A673 (cell line): ENCODE data around the gene SUMO2.

Source experiments
- CTCF ChIP-seq: fragments of 300-800, 200-600 bp; sonication (generic); conservative IDR thresholded peaks from 2 replicates; pipeline ENCODE4 v1.5.1; 2017; ENCODE audit warnings: low read depth, mild to moderate bottlenecking, antibody characterized with exemption, low read length, moderate library complexity, mixed read lengths
- EZH2 ChIP-seq: fragments of 200-600 bp; sonication (generic); IDR thresholded peaks from 2 replicates; pipeline ENCODE4 v1.6.1; 2017; ENCODE audit warnings: borderline replicate concordance, low read depth, mild to moderate bottlenecking, mixed read lengths, antibody characterized with exemption, low read length; ENCODE audit not compliant: poor library complexity, severe bottlenecking

GRCh38 chr17:75181608-75182318 is 996 bp downstream of the SUMO2 start:
- no peak for TF ChIP-seq CTCF
- TF ChIP-seq EZH2 = no peak
